H54 (cell line): ENCODE measurements around the gene CLPSL1.

Source experiments
- DNase-seq: peaks from one replicate; pipeline ENCODE4 v3.0.0; 2011; ENCODE audit warnings: low spot score, mixed read lengths; ENCODE audit not compliant: insufficient read length
- FAIRE-seq: peaks from 3 replicates; lab custom pipeline; 2011; peaks lifted over from hg19 to GRCh38; lab: Jason Lieb, UNC
- POLR2A ChIP-seq: IDR thresholded peaks from 2 replicates; pipeline ENCODE4 v1.6.1; 2011; ENCODE audit warnings: low read depth, mild to moderate bottlenecking, low read length

Gene CLPSL1

GRCh38 chr6:35796236-35796635, 15.4 kb downstream of the CLPSL1 start:
- DNase-seq (no peak), FAIRE-seq (no peak)
- TF ChIP-seq POLR2A = no peak

GRCh38 chr6:35797837-35798526, 17.2 kb downstream of the CLPSL1 start:
- FAIRE-seq (no peak), DNase-seq (no peak)
- no peak for TF ChIP-seq POLR2A

GRCh38 chr6:35798706-35799105, 17.9 kb downstream of the CLPSL1 start:
- no peak for DNase-seq
- TF ChIP-seq POLR2A = no peak
- no peak for FAIRE-seq

GRCh38 chr6:35801148-35801547, 20.3 kb downstream of the CLPSL1 start:
- no peak for DNase-seq
- TF ChIP-seq POLR2A = no peak
- FAIRE-seq = no peak

DNA sequence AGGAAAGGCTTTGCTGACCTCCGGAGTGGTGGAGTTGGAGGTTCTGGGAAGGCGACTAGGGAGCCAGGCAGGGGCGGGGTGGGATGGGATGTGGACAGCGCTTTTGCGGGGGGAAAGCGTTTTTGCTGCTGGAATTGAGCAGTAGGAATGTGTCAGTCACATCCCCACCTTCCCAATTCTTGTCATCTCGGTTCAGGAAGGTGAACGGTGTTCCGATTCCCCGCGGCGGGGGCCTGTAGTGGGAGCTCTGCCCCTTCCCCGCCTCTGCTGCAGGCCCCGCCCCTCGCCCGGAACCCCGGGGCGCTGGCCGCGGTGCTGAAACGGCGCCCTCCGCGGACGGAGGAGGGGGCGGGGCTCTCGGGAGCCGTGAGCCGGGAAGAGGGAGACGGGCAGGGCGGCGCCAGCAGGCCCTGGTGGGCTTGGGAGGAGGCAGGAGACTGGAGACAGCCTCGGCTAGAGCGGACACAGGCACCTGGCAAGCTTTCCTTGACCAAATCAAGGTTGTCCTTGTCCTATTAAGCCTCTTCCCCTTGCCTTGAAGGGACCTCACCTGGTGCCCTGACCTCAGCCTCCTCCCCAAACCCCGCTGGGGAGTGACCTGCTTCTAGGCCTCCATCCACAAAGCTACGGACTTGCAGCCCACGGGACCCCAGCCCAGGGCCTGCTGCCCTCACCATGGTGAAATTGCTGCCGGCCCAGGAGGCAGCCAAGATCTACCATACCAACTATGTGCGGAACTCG, 24.3 kb downstream of the CLPSL1 start, which contains the start of gene LHFPL5:
LHFPL5 (plus strand) TSS at position 357 of the 741 bp plus-strand sequence; CDS start at position 676, 319 bp downstream.
- FAIRE-seq = no peak
- no peak for DNase-seq
- TF ChIP-seq POLR2A = no peak

GRCh38 chr6:35808688-35809087, 27.9 kb downstream of the CLPSL1 start:
- DNase-seq (no peak), FAIRE-seq (no peak)
- TF ChIP-seq POLR2A = no peak

- FAIRE-seq = no peak
- no peak for TF ChIP-seq POLR2A
- no peak for DNase-seq
Observed at GRCh38 chr6:35809809-35810208, 29.0 kb downstream of the CLPSL1 start.

- FAIRE-seq (peak; percentile 48), DNase-seq (no peak)
- TF ChIP-seq POLR2A = no peak
Observed at GRCh38 chr6:35810971-35811698, 30.3 kb downstream of the CLPSL1 start.

DNA sequence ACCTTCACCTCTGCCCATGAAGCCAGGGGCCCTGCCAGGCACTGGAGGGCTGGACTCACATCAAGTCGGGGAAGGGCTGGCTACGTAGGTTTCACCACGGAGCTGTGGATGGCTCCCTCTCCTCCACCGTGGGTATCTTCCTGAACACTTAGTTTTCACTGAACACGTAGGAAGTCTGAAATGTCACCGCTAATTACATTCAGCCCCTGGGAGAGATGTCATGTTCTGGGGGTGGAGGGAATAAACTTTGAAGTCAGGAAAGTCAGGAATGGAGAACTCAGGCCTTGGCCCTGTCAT, 30.8 kb downstream of the CLPSL1 start:
- no peak for DNase-seq
- no peak for FAIRE-seq
- no peak for TF ChIP-seq POLR2A

DNA sequence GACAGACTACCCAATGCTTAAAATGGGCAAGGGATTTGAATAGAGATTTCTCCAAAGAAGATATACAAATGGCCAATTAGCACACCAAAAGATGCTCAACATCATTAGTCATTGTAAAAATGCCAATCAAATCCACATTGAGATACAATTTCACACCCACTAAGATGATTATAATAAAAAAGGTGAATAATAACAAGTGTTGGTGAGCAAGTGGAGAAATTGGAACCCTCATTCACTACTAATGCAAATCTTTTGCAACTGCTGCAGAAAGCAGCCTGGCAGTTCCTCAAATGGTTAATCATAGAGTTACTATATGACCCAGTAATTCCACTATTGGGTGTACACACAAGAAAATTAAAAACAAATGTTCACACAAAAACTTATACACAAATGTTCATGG, 36.7 kb downstream of the CLPSL1 start:
- FAIRE-seq = no peak
- no peak for DNase-seq
- no peak for TF ChIP-seq POLR2A

GRCh38 chr6:35823601-35824000, 42.8 kb downstream of the CLPSL1 start:
- FAIRE-seq = no peak
- no peak for TF ChIP-seq POLR2A

GRCh38 chr6:35824552-35825192, 43.9 kb downstream of the CLPSL1 start:
- DNase-seq = no peak
- FAIRE-seq = no peak
- no peak for TF ChIP-seq POLR2A

More at GRCh38 chr6:35823601-35824000, 42.8 kb downstream of the CLPSL1 start:
- no peak for DNase-seq

DNA sequence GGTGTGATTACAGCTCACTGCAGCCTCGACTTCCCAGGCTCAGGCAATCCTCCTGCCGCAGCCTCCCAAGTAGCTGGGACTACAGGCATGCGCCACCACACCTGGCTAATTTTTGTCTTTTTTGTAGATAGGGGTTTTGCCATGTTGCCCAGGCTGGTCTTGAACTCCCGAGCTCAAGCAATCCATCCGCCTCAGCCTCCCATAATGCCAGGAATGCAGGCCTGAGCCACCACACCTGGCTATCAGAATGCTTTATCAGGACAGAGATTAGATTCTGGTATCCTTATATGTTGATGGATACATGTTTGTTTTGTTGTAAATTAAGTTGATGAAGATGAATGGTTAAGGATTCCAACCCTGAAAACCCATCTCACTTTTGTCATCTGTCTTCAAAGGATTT, 48.5 kb downstream of the CLPSL1 start:
- DNase-seq = no peak
- FAIRE-seq = no peak
- no peak for TF ChIP-seq POLR2A
